Transverse colon (tissue), 4 donors: Measurements from ENCODE around the gene GPATCH1. TPM values are rescaled to one million over a fixed set of nuclear protein-coding genes. Genes with fewer than 3 reads are reported as not detected.
"Not testable (repeated sequence)": the region's sequence is repeated elsewhere in the genome, so short reads cannot be mapped to it uniquely, and the experiment has no call there.

ENCODE experiments used
- DNase-seq: peaks from one replicate; pipeline ENCODE4 v3.0.0-alpha.2; 2019
- H3K27ac ChIP-seq, 4 donors: fragments of 200-600 bp; sonication (generic); 2 replicates each; pipeline ENCODE4 v1.5.1; 2016 to 2018; ENCODE audit warnings: inconsistent platforms in 4 of 4
- H3K27me3 ChIP-seq: fragments of 200-600 bp; sonication (generic); 2 replicates; pipeline ENCODE4 v1.5.1; 2017; ENCODE audit warnings: inconsistent platforms
- H3K36me3 ChIP-seq, 4 donors: fragments of 200-600 bp; sonication (generic); 2 replicates each; pipeline ENCODE4 v1.5.1; 2017 to 2019; ENCODE audit warnings: inconsistent platforms in 4 of 4
- H3K4me1 ChIP-seq, 4 donors: fragments of 200-600 bp; sonication (generic); 2 replicates each; pipeline ENCODE4 v1.5.1; 2017 to 2020; ENCODE audit warnings: inconsistent platforms in 4 of 4
- H3K4me3 ChIP-seq, 4 donors: fragments of 200-600 bp; sonication (generic); 1 replicate in 1 of 4; 2 replicates in 3 of 4; pipeline versions ENCODE4 v1.5.1 to v1.6.1; 2017 to 2019; ENCODE audit warnings: inconsistent platforms in 4 of 4
- H3K9me3 ChIP-seq, 2 donors: fragments of 200-600 bp; sonication (generic); 2 replicates each; pipeline ENCODE4 v1.5.1; 2017 to 2019; ENCODE audit warnings: inconsistent platforms in 2 of 2
- EP300 ChIP-seq: sonication (generic); formaldehyde crosslinking; IDR thresholded peaks from one replicate; pipeline ENCODE4 v1.6.1; 2017; ENCODE audit warnings: antibody characterized with exemption, low read depth
- POLR2A ChIP-seq: fragments of 450-650 bp; IDR thresholded peaks from one replicate; pipeline ENCODE4 v1.6.1; 2016; ENCODE audit warnings: antibody characterized with exemption, mild to moderate bottlenecking, moderate library complexity
- POLR2AphosphoS5 ChIP-seq, 3 donors: sonication (generic); formaldehyde crosslinking; IDR thresholded peaks; one replicate each; pipeline ENCODE4 v1.6.1; 2016; ENCODE audit warnings: antibody characterized with exemption in 3 of 3
- WGBS, 2 donors: methylation state at CpG; one replicate each; pipeline ENCODE4 v1.1.5; 2018; ENCODE audit warnings: low coverage in 1 of 2; 5-methylcytosine and 5-hydroxymethylcytosine counted together
- in situ Hi-C, 4 donors: fragments of 200-750 bp; cut with MboI; loops; one replicate each; pipeline versions ENCODE4 v1.15.0 to v1.15.1; 2017; ENCODE audit warnings: low sequenced_read_pairs in 3 of 4, low pct_ligation_motif_present in 1 of 4, low pct_unique_long_range_greater_than_20kb in 1 of 4
- intact Hi-C: fragments of 100-400 bp; cut with DNase I; formaldehyde crosslinking; loops from one replicate; pipeline ENCODE4 v1.15.1; 2023; ENCODE audit warnings: low total_unique reads
- total RNA-seq, 4 donors: library from RNA; depleted of rRNA; stranded (reverse); fragments of >200 nt; gene quantifications; one replicate each; pipeline ENCODE4 v1.1.0, GENCODE V29; 2016
- TF ChIP-seq, protein P1 (sequence below), 5 experiments: fragments of 200-600 bp in 3 of 5; fragments of 450-650 bp in 2 of 5; sonication (generic) in 3 of 5; IDR thresholded peaks; 1 replicate in 2 of 5; 2 replicates in 3 of 5; pipeline ENCODE4 v1.5.1; 2016 to 2017; ENCODE audit warnings: antibody characterized with exemption in 5 of 5, inconsistent platforms in 3 of 5, mild to moderate bottlenecking in 2 of 5, moderate library complexity in 1 of 5

GPATCH1 gene
- total RNA-seq, 4 donors from 2014 or later = 9.1 to 16.8 (median 14.8) TPM

DNA sequence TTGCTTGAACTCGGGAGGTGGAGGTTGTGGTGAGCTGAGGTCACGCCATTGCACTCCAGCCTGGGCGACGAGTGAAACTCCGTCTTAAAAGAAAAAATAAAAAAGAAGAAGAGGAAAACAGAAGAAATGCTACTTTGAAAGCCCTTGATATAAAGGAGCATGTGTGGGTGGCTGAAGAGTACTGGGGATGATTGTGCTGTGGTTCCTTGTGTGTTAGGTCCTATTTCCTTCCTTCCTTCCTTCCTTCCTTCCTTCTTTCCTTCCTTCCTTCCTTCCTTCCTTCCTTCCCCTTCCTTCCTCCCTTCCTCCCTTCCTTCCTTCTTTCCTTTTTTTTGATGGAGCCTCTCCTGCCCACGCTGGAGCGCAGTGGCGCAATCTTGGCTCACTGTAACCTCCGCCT lies 65.2 kb downstream of the GPATCH1 start:
- in situ Hi-C loops = no loop called here
- intact Hi-C loops = no loop called here
- peaks cover 0 to 5% (median 0%) of the 10 kb centered on the region in 4 donors for H3K4me1 ChIP-seq
- no peaks in the 10 kb centered on the region for H3K36me3 ChIP-seq
- no peak overlapping the region for H3K27ac ChIP-seq
- DNase-seq = no peak
- H3K27me3 ChIP-seq = no peaks in the 10 kb centered on the region
- no peak for TF ChIP-seq EP300
- TF ChIP-seq, protein P1, sequence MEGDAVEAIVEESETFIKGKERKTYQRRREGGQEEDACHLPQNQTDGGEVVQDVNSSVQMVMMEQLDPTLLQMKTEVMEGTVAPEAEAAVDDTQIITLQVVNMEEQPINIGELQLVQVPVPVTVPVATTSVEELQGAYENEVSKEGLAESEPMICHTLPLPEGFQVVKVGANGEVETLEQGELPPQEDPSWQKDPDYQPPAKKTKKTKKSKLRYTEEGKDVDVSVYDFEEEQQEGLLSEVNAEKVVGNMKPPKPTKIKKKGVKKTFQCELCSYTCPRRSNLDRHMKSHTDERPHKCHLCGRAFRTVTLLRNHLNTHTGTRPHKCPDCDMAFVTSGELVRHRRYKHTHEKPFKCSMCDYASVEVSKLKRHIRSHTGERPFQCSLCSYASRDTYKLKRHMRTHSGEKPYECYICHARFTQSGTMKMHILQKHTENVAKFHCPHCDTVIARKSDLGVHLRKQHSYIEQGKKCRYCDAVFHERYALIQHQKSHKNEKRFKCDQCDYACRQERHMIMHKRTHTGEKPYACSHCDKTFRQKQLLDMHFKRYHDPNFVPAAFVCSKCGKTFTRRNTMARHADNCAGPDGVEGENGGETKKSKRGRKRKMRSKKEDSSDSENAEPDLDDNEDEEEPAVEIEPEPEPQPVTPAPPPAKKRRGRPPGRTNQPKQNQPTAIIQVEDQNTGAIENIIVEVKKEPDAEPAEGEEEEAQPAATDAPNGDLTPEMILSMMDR (IDR thresholded peaks at IDR 0.05) = no peak
- no peak for TF ChIP-seq POLR2AphosphoS5 (IDR thresholded peaks at IDR 0.05)
- no peak for TF ChIP-seq POLR2A
- H3K4me3 ChIP-seq = no peak overlapping the region
- no peaks in the 10 kb centered on the region for H3K9me3 ChIP-seq
- WGBS, 2 donors = 81% methylated on average over 9 of the region's 9 CpGs; no CpG with 5 or more reads in 1 of the 2 donors

DNA sequence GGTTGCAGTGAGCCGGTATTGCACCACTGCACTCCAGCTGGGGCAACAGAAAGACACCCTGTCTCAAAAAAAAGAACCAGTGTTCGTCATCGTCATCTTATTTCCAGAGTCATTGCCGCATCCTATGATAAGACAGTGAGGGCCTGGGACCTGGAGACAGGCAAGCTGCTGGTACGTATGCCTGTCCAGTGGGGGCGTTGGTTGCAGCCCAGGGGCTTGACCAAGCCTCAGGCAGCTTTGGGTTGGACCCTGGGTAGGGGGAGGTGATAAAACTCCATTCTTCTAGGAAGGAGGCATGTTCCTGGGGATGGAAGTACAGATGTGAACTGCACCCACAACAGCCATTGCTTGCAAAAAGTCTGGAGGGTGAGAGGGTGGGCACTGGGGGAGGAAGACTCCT lies 66.6 kb downstream of the GPATCH1 start:
- WGBS, 2 donors = 85% methylated on average over 6 of the region's 6 CpGs; no CpG with 5 or more reads in 1 of the 2 donors
- no peak for DNase-seq
- TF ChIP-seq POLR2AphosphoS5 (IDR thresholded peaks at IDR 0.05) (no peak), POLR2A (no peak), EP300 (no peak)
- TF ChIP-seq, protein P1 (IDR thresholded peaks at IDR 0.05) = no peak
- Histone ChIP-seq H3K36me3 (no peaks in the 10 kb centered on the region), H3K4me1 (peaks cover 0 to 5% (median 0%) of the 10 kb centered on the region in 4 donors), H3K9me3 (no peaks in the 10 kb centered on the region), H3K27me3 (no peaks in the 10 kb centered on the region), H3K4me3 (no peak overlapping the region), H3K27ac (no peak overlapping the region)
- in situ Hi-C loops (no loop called here), intact Hi-C loops (no loop called here)

DNA sequence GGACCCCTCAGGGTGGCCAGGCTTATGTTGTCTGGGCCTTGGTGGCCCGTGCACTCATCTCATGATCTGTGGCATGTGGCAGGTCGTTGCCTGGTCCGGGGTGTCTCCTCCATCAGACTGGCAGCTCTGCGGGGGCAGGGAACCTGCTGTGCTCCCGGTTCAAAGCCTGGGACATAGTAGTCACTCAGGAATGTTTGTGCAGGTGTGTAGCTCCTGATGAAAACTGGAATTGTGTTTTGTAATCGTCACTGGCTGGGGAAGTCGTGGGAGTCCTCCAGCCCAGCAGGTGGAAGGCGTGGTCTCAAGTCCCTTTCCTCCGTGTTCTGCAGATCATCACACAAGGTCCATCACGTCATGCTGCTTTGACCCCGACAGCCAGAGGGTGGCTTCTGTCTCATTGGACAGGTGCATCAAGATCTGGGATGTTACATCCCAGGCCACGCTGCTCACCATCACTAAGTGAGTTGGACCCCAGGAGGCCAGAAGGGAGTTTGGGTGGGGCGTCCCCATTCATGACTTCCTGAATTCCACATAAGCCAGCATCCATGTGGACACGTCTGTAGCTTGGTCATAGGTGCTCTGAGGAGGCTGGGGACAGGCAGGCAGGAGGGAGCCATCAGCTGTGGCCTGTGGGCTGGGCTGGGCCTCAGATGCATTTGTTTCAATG lies 70.0 kb downstream of the GPATCH1 start:
- no peak for DNase-seq
- WGBS, 2 donors = 68% methylated on average over 14 of the region's 14 CpGs; no CpG with 5 or more reads in 1 of the 2 donors

DNA sequence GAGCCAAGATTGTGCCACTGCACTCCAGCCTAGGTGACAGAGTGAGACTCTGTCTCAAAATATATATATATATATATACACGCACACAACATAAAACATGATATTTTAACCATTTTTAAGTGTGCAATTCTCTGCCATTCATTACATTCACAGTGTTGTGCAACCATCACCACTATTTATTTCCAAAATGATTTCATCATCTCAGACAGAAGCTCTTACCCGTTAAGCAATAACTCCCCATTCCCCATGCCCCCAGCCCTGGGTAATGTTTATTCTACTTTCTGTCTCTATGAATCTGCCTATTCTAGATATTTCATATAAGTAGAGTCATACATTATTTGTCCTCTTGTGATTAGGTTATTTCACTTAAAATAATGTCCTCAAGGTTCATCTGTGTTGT lies 71.2 kb downstream of the GPATCH1 start:
- H3K27ac ChIP-seq = no peak overlapping the region
- in situ Hi-C loops (no loop called here), intact Hi-C loops (no loop called here)
- H3K9me3 ChIP-seq = no peaks in the 10 kb centered on the region
- DNase-seq = no peak
- no peaks in the 10 kb centered on the region for H3K36me3 ChIP-seq
- WGBS, 2 donors = 75 to 80% methylated on average over 2 of the region's 2 CpGs
- TF ChIP-seq POLR2AphosphoS5 (IDR thresholded peaks at IDR 0.05) = no peak
- TF ChIP-seq, protein P1 (IDR thresholded peaks at IDR 0.05) = no peak
- TF ChIP-seq POLR2A = no peak
- TF ChIP-seq EP300 = no peak
- no peak overlapping the region for H3K4me3 ChIP-seq
- H3K27me3 ChIP-seq = no peaks in the 10 kb centered on the region
- H3K4me1 ChIP-seq = no peaks in the 10 kb centered on the region

More for the DNA sequence above, 70.0 kb downstream of the GPATCH1 start:
- no peaks in the 10 kb centered on the region for H3K9me3 ChIP-seq
- H3K4me3 ChIP-seq = no peak overlapping the region
- intact Hi-C loops (no loop called here), in situ Hi-C loops (no loop called here)
- no peaks in the 10 kb centered on the region for H3K4me1 ChIP-seq
- no peak overlapping the region for H3K27ac ChIP-seq
- no peaks in the 10 kb centered on the region for H3K36me3 ChIP-seq
- H3K27me3 ChIP-seq = no peaks in the 10 kb centered on the region
- TF ChIP-seq EP300 (no peak), POLR2AphosphoS5 (IDR thresholded peaks at IDR 0.05) (no peak)

DNA sequence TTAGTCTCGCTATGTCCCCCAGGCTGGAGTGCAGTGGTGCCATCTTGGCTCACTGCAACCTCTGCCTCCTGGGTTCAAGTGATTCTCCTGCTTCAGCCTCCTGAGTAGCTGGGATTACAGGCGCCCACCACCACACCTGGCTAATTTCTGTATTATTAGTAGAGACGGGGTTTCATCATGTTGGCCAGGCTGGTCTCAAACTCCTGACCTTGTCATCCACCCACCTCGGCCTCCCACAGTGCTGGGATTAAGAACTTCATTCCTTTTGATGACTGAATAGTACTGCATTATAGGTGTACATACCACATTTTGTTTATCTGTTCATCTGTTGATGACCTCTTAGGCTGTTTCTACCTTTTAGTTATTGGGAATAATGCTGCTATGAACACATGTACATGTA lies 71.6 kb downstream of the GPATCH1 start:
- in situ Hi-C loops, H3K4me3 ChIP-seq, DNase-seq, H3K27ac ChIP-seq, H3K4me1 ChIP-seq, H3K27me3 ChIP-seq, H3K9me3 ChIP-seq, intact Hi-C loops, H3K36me3 ChIP-seq: not testable (repeated sequence)
- 83 to 92% methylated on average over 2 to 4 of the region's 4 CpGs for WGBS, 2 donors

DNA sequence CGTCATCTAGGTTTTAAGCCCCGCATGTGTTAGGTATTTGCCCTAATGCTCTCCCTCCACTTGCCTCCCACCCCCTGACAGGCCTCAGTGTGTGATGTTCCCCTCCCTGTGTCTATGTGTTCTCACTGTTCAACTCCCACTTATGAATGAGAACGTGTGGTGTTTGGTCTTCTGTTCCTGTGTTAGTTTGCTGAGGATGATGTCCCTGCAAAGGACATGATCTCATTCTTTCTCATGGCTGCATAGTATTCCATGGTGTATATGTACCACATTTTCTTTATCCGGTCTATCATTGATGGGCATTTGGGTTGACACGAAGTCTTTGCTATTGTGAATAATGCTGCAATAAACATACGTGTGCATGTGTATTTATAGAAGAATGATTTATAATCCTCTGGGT lies 73.3 kb downstream of the GPATCH1 start:
- H3K4me3 ChIP-seq, H3K4me1 ChIP-seq, intact Hi-C loops, in situ Hi-C loops, H3K27ac ChIP-seq, H3K27me3 ChIP-seq, H3K9me3 ChIP-seq, H3K36me3 ChIP-seq, DNase-seq: not testable (repeated sequence)
- WGBS, 2 donors = 85 to 90% methylated on average over 3 to 6 of the region's 6 CpGs
